Erythroblast (primary cell): ENCODE measurements around the gene CDKN2B-AS1.

Experiments
- GATA1 ChIP-seq: IDR thresholded peaks from 2 replicates; pipeline ENCODE4 v1.6.1; 2011; ENCODE audit warnings: low read depth, mild to moderate bottlenecking, control low read depth, low read length, moderate library complexity
- POLR2A ChIP-seq: IDR thresholded peaks from 2 replicates; pipeline ENCODE4 v1.6.1; 2011; ENCODE audit warnings: mild to moderate bottlenecking, low read length

GRCh38 chr9:21983561-21983935 lies 11.0 kb upstream of the CDKN2B-AS1 start:
- TF ChIP-seq POLR2A (no peak), GATA1 (no peak)
